Subcutaneous adipose tissue (tissue), 4 donors: ENCODE measurements around the gene PIEZO2. TPM values are rescaled to one million over a fixed set of nuclear protein-coding genes. Genes with fewer than 3 reads are reported as not detected.

Experiments
- CTCF ChIP-seq: fragments of 450-650 bp; IDR thresholded peaks from one replicate; pipeline ENCODE4 v1.5.1; 2016; ENCODE audit warnings: low read depth, mild to moderate bottlenecking, control low read depth, antibody characterized with exemption, moderate library complexity
- total RNA-seq, 4 donors: library from RNA; depleted of rRNA; stranded (reverse); fragments of >200 nt; gene quantifications; one replicate each; pipeline ENCODE4 v1.1.0, GENCODE V29; 2016

PIEZO2 gene
- total RNA-seq = 1 to 10 TPM in 2 of 4 donors, under 1 TPM in 2; 0.85 to 2.2 (median 1.1) TPM

GRCh38 chr18:11149441-11150270 is at the start of gene PIEZO2:
Gene PIEZO2 (minus strand): TSS chr18:11149569. CDS start chr18:11148588, 981 bp downstream.
- no peak for TF ChIP-seq CTCF

GRCh38 chr18:11183637-11184036 is 34.3 kb upstream of the PIEZO2 start:
- no peak for TF ChIP-seq CTCF

GRCh38 chr18:11179959-11180519 is 30.7 kb upstream of the PIEZO2 start:
- TF ChIP-seq CTCF = no peak

- no peak for TF ChIP-seq CTCF
Measured at GRCh38 chr18:11178951-11179549, 29.7 kb upstream of the PIEZO2 start.

GRCh38 chr18:11177382-11177781 is 28.0 kb upstream of the PIEZO2 start:
- no peak for TF ChIP-seq CTCF

- no peak for TF ChIP-seq CTCF
Measured at GRCh38 chr18:11176481-11176881, 27.1 kb upstream of the PIEZO2 start.
